Activated naive CD8-positive, alpha-beta T cell treated with anti-CD3 and anti-CD28 coated beads, Interleukin-2, amount 10 ng/mL, durations not matched to agents 7 days and 5 days (primary cell): Measurements from ENCODE around the gene IDH1. TPM values are rescaled to one million over a fixed set of nuclear protein-coding genes. Genes with fewer than 3 reads are reported as not detected.
A peak's percentile ranks its signal among the peaks of the same experiment; 100 is the strongest.
"Not testable (repeated sequence)": the region's sequence is repeated elsewhere in the genome, so short reads cannot be mapped to it uniquely, and the experiment has no call there.

ENCODE experiments used
- ATAC-seq: fragments of 150-1000 bp; cut with Tn5 transposase; one replicate; pipeline ENCODE4 v1.10.0; 2021; ENCODE audit warnings: low read depth, moderate library complexity
- POLR2A ChIA-PET: fragments of 350-600 bp; sonication (Branson Sonifier 250); formaldehyde crosslinking; loops from one replicate; lab custom pipeline; 2021; ENCODE audit warnings: antibody characterized with exemption; lab: Charles Lee
- DNase-seq: peaks from one replicate; pipeline ENCODE4 v3.0.0; 2021
- H3K27ac Mint-ChIP-seq: one replicate; pipeline ENCODE4 v1.8.0; 2022; ENCODE audit warnings: mild to moderate bottlenecking, mixed read lengths
- H3K27me3 Mint-ChIP-seq: one replicate; pipeline ENCODE4 v1.8.0; 2022; ENCODE audit warnings: mild to moderate bottlenecking, moderate library complexity, mixed read lengths
- H3K36me3 Mint-ChIP-seq: one replicate; pipeline ENCODE4 v1.8.0; 2021; ENCODE audit warnings: mild to moderate bottlenecking, mixed read lengths
- H3K4me1 Mint-ChIP-seq: one replicate; pipeline ENCODE4 v1.8.0; 2021; ENCODE audit warnings: mixed read lengths
- H3K4me3 Mint-ChIP-seq: one replicate; pipeline ENCODE4 v1.8.0; 2022; ENCODE audit warnings: mild to moderate bottlenecking, moderate library complexity, mixed read lengths
- H3K9me3 Mint-ChIP-seq: one replicate; pipeline ENCODE4 v1.8.0; 2021; ENCODE audit warnings: mixed read lengths
- total RNA-seq, 2 experiments: library from RNA; stranded (reverse); gene quantifications; one replicate each; pipeline ENCODE4 v1.2.3, GENCODE V29; 2021

The IDH1 gene
- total RNA-seq, 2 experiments from 2014 or later: 29.5 to 30.0 TPM

- Mint-ChIP-seq H3K27me3 (no peaks in the 10 kb centered on the region), H3K27ac (no peak overlapping the region), H3K36me3 (peaks cover 22% of the 10 kb centered on the region), H3K4me3 (no peak overlapping the region), H3K9me3 (no peaks in the 10 kb centered on the region), H3K4me1 (peaks cover 34% of the 10 kb centered on the region)
- POLR2A ChIA-PET: interaction anchor here (0.6 to 1.2 kb wide), 2 partner anchors 15 to 1890 kb away, joined by 3 to 4 read pairs; no protein-coding TSS in a partner anchor
- DNase-seq (no peak), ATAC-seq (no peak)
Observed at GRCh38 chr2:208269091-208269490, 14.2 kb upstream of the IDH1 start.

GRCh38 chr2:208268156-208268952 is 13.5 kb upstream of the IDH1 start:
- Mint-ChIP-seq H3K27ac (no peak overlapping the region), H3K4me3 (peak overlapping the region; percentile 88), H3K27me3 (no peaks in the 10 kb centered on the region), H3K36me3 (peaks cover 20% of the 10 kb centered on the region), H3K9me3 (no peaks in the 10 kb centered on the region), H3K4me1 (peaks cover 33% of the 10 kb centered on the region)
- no peak for ATAC-seq
- DNase-seq: no peak
- POLR2A ChIA-PET: interaction anchor here (1.2 kb wide), 1 partner anchor 14 kb away, joined by 4 read pairs; no protein-coding TSS in a partner anchor

- H3K36me3 Mint-ChIP-seq: peaks cover 18% of the 10 kb centered on the region
- not testable (repeated sequence) for DNase-seq, H3K9me3 Mint-ChIP-seq, ATAC-seq, H3K27me3 Mint-ChIP-seq
- POLR2A ChIA-PET: interaction anchor here (3.3 kb wide), 1 partner anchor 12 kb away, joined by 32 read pairs; the partner anchor contains the start of gene IDH1
- H3K27ac Mint-ChIP-seq: peak overlapping the region; percentile 30
- peaks cover 33% of the 10 kb centered on the region for H3K4me1 Mint-ChIP-seq
- H3K4me3 Mint-ChIP-seq: peak overlapping the region; percentile 88
Observed at GRCh38 chr2:208267526-208267925, 12.7 kb upstream of the IDH1 start.

DNA sequence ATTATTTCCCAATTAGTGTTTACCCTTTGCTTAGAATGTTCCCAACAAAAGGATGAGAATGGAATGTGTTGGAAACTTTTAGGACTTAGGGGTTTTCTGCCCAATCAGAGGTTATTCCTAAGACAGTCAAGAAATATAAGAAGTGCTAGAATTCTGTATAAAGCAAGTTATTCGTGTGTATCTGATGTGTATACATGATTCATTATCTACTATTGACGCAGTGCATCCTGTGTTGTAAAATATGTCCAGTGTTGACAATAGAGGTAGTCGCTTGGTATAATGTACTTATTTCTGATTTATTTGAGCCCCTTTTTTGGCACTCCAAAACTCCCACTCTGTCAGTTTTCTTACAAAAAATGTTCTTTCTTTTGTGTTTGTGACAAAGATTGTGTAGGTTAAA is 12.1 kb upstream of the IDH1 start:
- no peaks in the 10 kb centered on the region for H3K27me3 Mint-ChIP-seq
- no peak for ATAC-seq
- H3K4me1 Mint-ChIP-seq: peaks cover 31% of the 10 kb centered on the region
- peak overlapping the region; percentile 88 for H3K4me3 Mint-ChIP-seq
- H3K27ac Mint-ChIP-seq: peak overlapping the region; percentile 94
- H3K9me3 Mint-ChIP-seq: peaks cover 1% of the 10 kb centered on the region
- DNase-seq: no peak
- POLR2A ChIA-PET: interaction anchor here (1.0 to 3.3 kb wide), 2 partner anchors 12 to 92 kb away, joined by 3 to 32 read pairs; partner anchors contain the start of gene IDH1
- H3K36me3 Mint-ChIP-seq: peaks cover 14% of the 10 kb centered on the region

DNA sequence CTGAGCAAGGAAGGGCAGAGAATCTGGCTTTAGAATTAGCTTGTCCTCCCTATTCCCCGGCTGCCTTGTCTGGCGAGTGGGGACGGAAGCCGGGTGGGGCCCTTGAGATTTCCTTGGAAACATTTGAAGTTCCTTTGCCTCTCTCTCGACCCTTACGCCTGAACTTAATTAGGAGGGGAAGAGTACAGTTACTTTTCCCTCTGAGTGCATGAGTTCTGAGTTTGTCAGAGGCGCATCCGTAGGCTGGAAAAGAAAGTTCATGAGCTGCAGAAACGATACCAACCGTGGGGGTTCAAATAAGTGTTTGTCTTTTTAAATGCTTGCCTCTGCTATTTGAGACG is 11.7 kb upstream of the IDH1 start:
- POLR2A ChIA-PET: interaction anchor here (1.0 to 3.3 kb wide), 2 partner anchors 11 to 91 kb away, joined by 3 to 32 read pairs; partner anchors contain the start of gene IDH1
- peak overlapping the region; percentile 88 for H3K4me3 Mint-ChIP-seq
- H3K4me1 Mint-ChIP-seq: peaks cover 31% of the 10 kb centered on the region
- DNase-seq (no peak), ATAC-seq (peak; percentile 3)
- H3K27me3 Mint-ChIP-seq: no peaks in the 10 kb centered on the region
- H3K36me3 Mint-ChIP-seq: peaks cover 13% of the 10 kb centered on the region
- peak overlapping the region; percentile 94 for H3K27ac Mint-ChIP-seq
- peaks cover 1% of the 10 kb centered on the region for H3K9me3 Mint-ChIP-seq

- H3K4me3 Mint-ChIP-seq: peak within 1 kb of the TSS; percentile 88
Observed at GRCh38 chr2:208265801-208266552, 11.1 kb upstream of the IDH1 start, which contains the start of gene PIKFYVE. PIKFYVE (plus strand) TSS chr2:208266255; CDS start chr2:208271520, 5,265 bp downstream.

GRCh38 chr2:208265371-208265800 is 10.5 kb upstream of the IDH1 start:
- H3K4me1 Mint-ChIP-seq: peaks cover 31% of the 10 kb centered on the region
- H3K9me3 Mint-ChIP-seq: peaks cover 1% of the 10 kb centered on the region
- DNase-seq (peak; percentile 48), ATAC-seq (peak; percentile 63)
- peaks cover 9% of the 10 kb centered on the region for H3K36me3 Mint-ChIP-seq
- POLR2A ChIA-PET: interaction anchor here (0.7 to 3.3 kb wide), 2 partner anchors 10 to 163 kb away, joined by 3 to 32 read pairs; partner anchors contain the start of gene IDH1
- H3K27ac Mint-ChIP-seq: peak overlapping the region; percentile 94
- peaks cover under 1% of the 10 kb centered on the region for H3K27me3 Mint-ChIP-seq
- peak overlapping the region; percentile 88 for H3K4me3 Mint-ChIP-seq

More at GRCh38 chr2:208265801-208266552, 11.1 kb upstream of the IDH1 start, which contains the start of gene PIKFYVE:
- peaks cover 31% of the 10 kb centered on the region for H3K4me1 Mint-ChIP-seq
- peak; percentile 86 for ATAC-seq
- H3K27me3 Mint-ChIP-seq: no peaks in the 10 kb centered on the region
- peaks cover 9% of the 10 kb centered on the region for H3K36me3 Mint-ChIP-seq
- H3K9me3 Mint-ChIP-seq: peaks cover 1% of the 10 kb centered on the region
- POLR2A ChIA-PET: interaction anchor here (1.0 to 3.3 kb wide), 2 partner anchors 11 to 91 kb away, joined by 3 to 32 read pairs; partner anchors contain the start of gene IDH1
- peak within 1 kb of the TSS; percentile 94 for H3K27ac Mint-ChIP-seq
- peak; percentile 89 for DNase-seq

GRCh38 chr2:208256849-208257813 is 2.3 kb upstream of the IDH1 start:
- H3K27me3 Mint-ChIP-seq, H3K36me3 Mint-ChIP-seq, DNase-seq, ATAC-seq, POLR2A ChIA-PET, H3K4me3 Mint-ChIP-seq, H3K27ac Mint-ChIP-seq, H3K9me3 Mint-ChIP-seq: not testable (repeated sequence)
- peaks cover 21% of the 10 kb centered on the region for H3K4me1 Mint-ChIP-seq

- POLR2A ChIA-PET: interaction anchor here (2.9 kb wide), 1 partner anchor 10 kb away, joined by 32 read pairs; the partner anchor contains the start of gene PIKFYVE
Observed at GRCh38 chr2:208256192-208256782, 1.4 kb upstream of the IDH1 start.

GRCh38 chr2:208255557-208256106 is 761 bp upstream of the IDH1 start:
- Mint-ChIP-seq H3K4me1 (peaks cover 24% of the 10 kb centered on the region), H3K4me3 (peak overlapping the region; percentile 97), H3K27ac (no peak overlapping the region), H3K36me3 (peaks cover 11% of the 10 kb centered on the region), H3K9me3 (no peaks in the 10 kb centered on the region), H3K27me3 (peaks cover 2% of the 10 kb centered on the region)
- no peak for DNase-seq
- no peak for ATAC-seq
- POLR2A ChIA-PET: interaction anchor here (2.9 kb wide), 1 partner anchor 10 kb away, joined by 32 read pairs; the partner anchor contains the start of gene PIKFYVE

More at GRCh38 chr2:208256192-208256782, 1.4 kb upstream of the IDH1 start:
- Mint-ChIP-seq H3K27ac (no peak overlapping the region), H3K27me3 (peaks cover 2% of the 10 kb centered on the region), H3K36me3 (peaks cover 8% of the 10 kb centered on the region), H3K9me3 (no peaks in the 10 kb centered on the region), H3K4me3 (peak overlapping the region; percentile 97), H3K4me1 (peaks cover 22% of the 10 kb centered on the region)
- ATAC-seq: no peak
- no peak for DNase-seq

DNA sequence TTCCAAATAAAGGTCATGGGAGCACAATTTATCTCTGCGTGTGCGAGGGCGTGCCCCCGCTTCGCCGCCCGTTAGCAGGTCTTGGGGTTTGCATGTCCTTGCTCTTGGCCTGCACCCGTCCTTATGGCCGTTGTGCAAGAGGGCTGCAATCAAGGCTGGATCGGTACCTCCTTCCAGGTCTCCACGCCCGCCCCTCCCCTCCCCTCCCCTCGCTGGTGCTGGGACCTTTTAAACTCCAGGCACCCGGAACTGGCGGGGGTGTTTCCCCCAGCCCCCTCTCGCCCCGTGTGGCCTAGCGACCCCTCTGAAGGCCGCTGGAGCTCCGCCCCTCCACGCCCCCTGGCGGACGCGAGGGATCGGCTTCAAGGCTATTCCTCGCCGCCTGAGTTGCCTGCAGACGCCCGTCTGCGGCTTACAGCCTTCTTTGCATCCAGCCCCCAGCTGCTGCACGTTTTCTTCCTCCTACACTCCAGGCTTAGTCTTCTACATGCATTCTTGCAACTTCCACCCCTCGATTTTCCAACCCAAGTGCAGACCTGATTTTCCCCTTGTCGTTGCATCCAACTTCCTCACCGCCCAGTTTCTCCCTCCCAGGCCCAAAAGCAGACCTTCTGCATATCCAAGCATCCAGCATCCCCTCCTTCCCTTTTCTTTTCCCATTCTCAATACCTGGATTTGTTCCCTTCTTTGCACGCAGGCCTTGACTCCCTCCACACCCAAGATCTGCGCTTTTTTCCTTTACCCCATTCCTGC is 577 bp downstream of the IDH1 start:
- DNase-seq (peak; percentile 87), ATAC-seq (peak; percentile 75)
- Mint-ChIP-seq H3K36me3 (peaks cover 19% of the 10 kb centered on the region), H3K4me3 (peak overlapping the region; percentile 97), H3K9me3 (no peaks in the 10 kb centered on the region), H3K27me3 (no peaks in the 10 kb centered on the region), H3K27ac (peak overlapping the region; percentile 70), H3K4me1 (peaks cover 30% of the 10 kb centered on the region)
- POLR2A ChIA-PET: interaction anchor here (0.5 to 2.9 kb wide), 5 partner anchors 12 to 724 kb away, joined by 3 to 32 read pairs (median 4); partner anchors contain the start of genes CREB1 and PIKFYVE
